WI38 (cell line): ENCODE data around the gene PTX4.

ENCODE experiments used
- H3K4me3 ChIP-seq: 2 replicates; pipeline ENCODE4 v1.5.1; 2011; ENCODE audit warnings: low read depth, mild to moderate bottlenecking, control low read depth, low read length
- CTCF ChIP-seq: IDR thresholded peaks from 2 replicates; pipeline ENCODE4 v1.5.1; 2012; ENCODE audit warnings: low read depth, mild to moderate bottlenecking, control low read depth, low read length

Gene PTX4

GRCh38 chr16:1488619-1489018 lies at the start of gene PTX4:
PTX4 (minus strand) TSS chr16:1488944; CDS start chr16:1488909, 35 bp downstream.
- no peak within 1 kb of the TSS for H3K4me3 ChIP-seq
- no peak for TF ChIP-seq CTCF

- no peak overlapping the region for H3K4me3 ChIP-seq
- no peak for TF ChIP-seq CTCF
These were observed 49.1 kb upstream of the PTX4 start for GRCh38 chr16:1537763-1538289.

- TF ChIP-seq CTCF: no peak
These were observed 48.4 kb upstream of the PTX4 start for GRCh38 chr16:1537138-1537577.

GRCh38 chr16:1536601-1537000 lies 47.9 kb upstream of the PTX4 start:
- no peak overlapping the region for H3K4me3 ChIP-seq
- TF ChIP-seq CTCF: no peak

More at GRCh38 chr16:1537138-1537577, 48.4 kb upstream of the PTX4 start:
- no peak overlapping the region for H3K4me3 ChIP-seq

GRCh38 chr16:1535391-1536291 lies 46.9 kb upstream of the PTX4 start:
- no peak for TF ChIP-seq CTCF
- peak overlapping the region; percentile 57; the same call in 1 of the 2 replicates for H3K4me3 ChIP-seq

- H3K4me3 ChIP-seq: peak overlapping the region; percentile 57
- no peak for TF ChIP-seq CTCF
These were observed 45.6 kb upstream of the PTX4 start for GRCh38 chr16:1534021-1535020.
